Measurements from ENCODE around the gene PPP1R14B.
A peak's percentile ranks its signal among the peaks of the same experiment; 100 is the strongest.

Gene PPP1R14B, protein sequence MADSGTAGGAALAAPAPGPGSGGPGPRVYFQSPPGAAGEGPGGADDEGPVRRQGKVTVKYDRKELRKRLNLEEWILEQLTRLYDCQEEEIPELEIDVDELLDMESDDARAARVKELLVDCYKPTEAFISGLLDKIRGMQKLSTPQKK

DNA sequence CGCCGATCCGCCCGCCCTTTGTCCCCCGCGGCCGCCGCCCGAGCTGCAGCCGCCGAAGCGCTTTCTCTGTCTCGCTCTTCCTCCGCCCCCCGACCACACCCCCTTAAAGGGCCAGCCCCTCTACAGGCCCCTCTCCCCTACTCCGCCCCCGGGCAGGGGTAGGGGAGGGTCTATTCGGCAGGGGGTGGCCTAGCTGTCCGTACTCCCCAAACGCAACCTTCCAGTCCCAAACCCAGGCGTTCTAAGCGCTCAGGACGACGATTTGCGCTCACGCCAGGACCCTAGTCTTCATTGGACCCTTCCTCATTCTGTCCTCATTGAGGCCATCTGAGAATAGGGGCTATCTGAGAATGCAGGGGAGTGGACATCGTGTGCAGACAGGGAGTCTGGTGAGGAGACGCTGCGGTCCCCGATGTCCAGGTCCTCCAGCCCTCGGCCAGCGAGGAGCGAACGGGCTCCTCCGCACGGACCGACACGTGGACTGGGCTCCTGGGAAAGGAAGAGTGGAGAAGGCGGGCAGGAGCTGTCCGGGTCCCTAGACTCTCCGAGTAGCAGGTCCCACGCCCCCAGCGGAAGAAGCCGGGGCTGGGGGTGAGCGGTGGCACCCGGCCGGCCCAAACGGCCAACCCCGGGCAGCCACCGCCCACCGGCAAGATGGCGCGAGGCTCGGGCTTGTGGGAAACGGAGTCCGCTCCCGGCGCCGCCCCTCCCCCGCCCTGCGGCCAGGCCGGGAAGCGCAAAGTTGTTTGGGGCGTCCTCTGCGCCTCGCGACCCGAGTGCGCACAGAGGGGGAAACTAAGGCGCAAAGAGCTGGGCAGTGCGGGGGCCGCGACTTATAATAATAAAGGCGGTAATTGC, at the start of gene PPP1R14B:
PPP1R14B (minus strand) TSS at position 73 of the 858 bp plus-strand sequence. CDS start 270 bp downstream, outside the sequence.
- peak; percentile 76 for DNase-seq

DNA sequence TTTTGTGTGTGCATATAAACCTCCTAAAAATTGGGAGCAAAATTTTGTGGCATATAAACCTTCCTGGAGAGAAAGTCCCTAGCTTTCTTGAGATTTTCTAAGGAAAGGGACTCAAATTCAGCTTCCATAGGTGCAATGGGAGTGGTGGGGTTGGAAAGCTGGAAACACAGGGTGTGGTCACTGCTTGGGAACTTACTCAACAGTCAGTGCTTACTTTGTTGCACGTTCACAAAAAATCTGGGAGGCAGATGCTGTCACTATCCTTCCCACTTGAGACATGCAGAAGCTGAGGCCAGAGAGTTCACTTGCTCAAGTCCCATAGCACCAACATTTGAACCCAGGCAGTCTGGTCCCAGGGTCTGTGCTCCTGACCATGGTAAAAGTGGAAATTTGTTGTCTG, 49.5 kb upstream of the PPP1R14B start:
- DNase-seq = no peak

DNA sequence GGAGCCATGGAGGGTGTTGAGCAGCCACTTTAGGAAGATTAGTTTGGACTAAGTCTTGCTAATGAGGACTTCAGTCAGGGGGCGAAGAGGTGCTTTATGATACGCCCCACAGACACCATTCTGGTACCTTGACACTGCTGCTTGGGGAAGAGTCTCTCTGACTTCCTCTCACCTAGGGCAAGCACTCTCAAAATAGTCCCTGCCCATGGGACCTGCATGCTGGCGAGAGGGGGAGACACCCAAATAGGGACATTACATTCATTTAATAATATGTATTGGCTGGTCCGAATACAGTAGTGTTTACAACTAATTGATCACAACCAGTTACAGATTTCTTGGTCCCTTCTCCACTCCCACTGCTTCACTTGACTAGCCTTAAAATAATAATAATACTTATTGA, 49.0 kb upstream of the PPP1R14B start:
- no peak for DNase-seq

DNA sequence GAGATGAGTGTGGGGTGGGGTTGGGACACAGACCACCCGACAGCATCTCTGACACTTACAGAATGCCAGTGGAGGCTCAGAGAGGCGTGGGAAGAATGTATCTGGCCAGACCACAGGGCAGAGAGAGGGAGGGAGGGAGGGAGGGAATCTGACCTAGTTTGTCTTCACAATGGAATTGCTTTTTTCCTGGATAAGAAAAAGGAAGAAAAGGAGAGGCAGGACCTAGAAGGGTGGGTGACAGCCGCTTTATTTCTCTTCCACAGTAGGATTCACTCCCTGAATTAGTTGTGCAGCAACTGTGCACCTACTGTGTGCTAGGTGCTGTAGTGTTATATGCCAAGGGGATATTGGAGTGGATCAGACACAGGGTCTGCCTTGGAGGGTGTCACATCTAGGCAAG, 48.0 kb upstream of the PPP1R14B start:
- no peak for DNase-seq

DNA sequence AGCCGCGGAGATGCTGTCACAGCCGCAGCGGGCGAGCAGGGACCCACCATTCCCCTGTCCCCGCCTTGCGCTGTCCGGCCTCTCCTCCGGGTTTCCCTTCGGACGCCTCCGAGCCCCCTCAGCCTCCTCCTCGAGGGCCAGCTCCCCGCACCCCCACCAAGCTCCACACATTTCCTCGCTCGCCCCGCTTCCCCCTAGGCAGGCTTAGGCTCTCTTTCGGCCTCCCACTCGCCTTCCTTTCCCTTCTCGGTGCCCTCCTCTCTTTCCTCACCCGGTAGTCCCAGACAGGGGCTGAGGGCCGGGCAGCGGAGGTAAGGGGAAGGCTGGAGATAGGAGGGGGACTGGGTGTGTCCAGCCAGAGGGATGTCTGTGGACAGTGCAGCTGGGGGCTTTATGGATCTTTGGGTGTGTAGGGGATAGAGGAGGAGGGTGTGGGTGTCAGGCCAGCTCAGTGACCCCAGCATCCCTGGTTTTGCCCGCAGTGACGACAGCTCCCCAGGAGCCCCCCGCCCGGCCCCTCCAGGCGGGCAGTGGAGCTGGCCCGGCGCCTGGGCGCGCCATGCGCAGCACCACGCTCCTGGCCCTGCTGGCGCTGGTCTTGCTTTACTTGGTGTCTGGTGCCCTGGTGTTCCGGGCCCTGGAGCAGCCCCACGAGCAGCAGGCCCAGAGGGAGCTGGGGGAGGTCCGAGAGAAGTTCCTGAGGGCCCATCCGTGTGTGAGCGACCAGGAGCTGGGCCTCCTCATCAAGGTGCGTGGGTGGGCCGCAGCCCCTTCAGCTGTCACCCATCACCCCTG, 45.9 kb upstream of the PPP1R14B start:
- DNase-seq = no peak

DNA sequence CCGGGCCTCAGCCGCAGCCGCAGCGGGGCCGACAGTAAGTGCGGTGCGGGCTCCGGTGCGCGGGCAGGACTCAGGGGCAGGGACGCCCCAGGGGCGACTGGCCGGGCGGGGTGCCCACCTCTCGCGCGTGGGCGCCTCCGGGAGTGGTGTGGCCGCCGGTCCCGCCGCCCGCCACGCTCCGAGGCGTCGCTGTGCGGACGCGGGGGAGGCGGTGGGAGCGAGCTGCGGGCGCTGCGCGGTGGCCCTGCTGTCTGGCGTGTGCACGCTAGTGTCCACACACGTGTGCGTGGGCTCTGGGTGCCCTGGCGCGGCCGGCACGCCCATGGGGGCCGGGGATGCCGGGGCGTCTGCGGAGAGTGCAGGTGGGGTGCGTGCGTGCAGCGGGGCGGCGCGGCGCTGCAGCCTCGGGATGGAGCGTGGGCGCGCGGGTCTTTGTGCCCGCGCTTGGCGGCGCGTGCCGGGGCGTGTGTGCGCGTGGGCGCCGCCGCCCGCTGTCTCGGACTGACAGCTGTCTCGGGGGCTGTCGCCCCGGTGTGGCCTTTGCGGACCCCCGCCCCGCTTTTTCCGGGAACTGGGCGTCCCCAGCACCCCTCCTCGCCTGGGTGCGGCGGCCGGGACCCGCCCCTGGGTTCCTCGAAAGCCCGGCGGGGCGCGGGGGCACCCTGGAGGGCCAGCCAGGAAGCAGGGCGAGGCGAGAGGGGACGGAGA, 45.2 kb upstream of the PPP1R14B start:
- no peak for DNase-seq

DNA sequence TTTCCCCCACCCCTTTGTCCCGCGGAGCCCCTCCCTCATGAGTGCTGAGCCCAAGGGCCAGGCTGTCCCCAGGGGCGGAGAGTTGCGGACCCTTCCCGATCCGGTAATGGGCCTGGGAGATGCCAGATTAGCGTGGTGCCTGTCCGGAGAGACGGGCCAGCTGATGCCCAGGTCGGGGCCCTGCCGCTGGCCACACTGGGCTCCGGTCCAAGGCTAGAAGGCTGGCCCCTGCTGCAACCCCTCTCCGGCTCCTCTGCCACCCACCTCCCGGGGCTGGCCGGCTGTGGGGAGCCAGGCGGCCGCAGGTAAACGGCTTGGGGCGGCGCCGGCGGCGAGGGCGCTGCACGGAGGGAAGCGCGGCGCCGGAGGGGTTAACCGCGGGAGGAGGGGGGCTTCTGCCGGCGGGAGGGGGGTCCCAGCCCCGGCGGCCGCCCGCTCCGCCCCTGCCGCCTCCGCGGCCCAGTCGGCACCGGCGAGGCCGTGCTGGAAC, 44.6 kb upstream of the PPP1R14B start, which contains the start of gene KCNK4:
KCNK4 (plus strand) TSS at position 41 of the 490 bp plus-strand sequence. CDS start 1,717 bp downstream, outside the sequence.
- DNase-seq = no peak

DNA sequence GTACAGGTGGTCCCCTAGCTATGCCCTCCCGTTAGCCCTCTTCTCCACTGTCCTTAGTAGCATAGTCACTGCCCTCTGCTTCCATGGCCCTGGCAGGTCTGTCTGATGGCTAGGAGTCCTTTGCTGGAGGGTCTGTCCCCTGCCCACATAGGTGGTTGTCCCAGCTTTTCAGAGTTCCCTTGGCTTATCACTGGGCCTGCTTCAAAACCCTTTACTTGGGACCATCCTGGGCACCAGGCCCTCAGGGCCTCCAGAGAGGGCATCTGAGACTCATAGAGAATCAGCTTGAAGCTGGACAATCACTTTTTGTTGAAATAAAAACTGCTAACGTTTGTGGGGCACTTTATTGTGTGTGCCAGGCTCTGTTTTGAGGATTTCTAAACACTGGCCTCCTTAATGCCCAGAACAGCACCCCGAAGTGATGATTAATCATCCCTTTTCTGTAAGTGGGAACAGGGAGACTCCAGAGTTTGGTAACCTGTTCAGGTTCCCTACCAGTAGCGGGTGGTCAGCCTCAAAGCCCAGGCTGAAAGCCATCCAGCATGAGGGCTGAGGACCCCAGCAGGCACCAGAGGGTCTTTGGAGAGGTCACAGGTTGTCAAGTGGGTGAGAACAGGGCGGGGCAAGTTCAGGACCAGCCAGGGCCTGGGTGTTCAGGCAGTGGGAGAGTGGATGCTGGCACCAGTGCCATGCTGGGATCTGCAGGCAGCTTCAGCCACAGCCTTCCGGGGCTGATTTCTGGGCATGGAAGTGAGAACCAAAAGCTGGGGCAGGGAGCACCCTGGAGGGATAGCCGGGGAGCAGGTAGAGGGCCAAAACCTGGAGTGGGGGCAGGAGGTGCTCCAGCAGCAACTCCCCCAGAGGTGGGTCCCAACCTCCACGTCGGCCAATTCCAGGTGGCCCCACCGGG, 43.9 kb upstream of the PPP1R14B start:
- DNase-seq = no peak

DNA sequence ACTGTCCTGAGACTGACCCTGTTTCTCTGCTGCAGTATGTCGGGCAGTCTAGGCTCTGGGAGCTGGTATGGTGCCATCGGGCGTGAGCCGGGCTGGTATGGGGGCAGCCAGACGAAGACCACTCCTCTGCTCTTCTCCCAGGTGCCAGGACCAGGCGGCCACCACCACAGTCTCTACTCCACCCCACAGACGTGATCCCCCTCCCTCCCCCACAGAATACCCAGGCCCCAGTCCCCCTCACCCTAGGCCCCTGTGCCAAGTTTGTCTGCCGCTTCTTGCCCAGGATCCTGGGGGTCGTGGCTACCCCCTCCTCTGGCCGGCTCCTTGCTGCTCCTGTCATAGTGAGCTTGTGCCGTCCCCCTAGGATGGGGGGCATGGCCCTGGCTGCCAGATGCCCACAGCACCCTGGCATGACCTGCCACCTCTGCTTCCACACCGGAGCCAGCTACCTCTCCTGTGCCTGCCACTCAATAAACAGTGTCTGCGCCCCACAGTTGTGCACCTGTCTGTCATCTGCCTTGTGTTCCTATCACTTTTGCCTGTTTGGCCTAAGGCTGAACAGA, 42.3 kb upstream of the PPP1R14B start:
- no peak for DNase-seq

DNA sequence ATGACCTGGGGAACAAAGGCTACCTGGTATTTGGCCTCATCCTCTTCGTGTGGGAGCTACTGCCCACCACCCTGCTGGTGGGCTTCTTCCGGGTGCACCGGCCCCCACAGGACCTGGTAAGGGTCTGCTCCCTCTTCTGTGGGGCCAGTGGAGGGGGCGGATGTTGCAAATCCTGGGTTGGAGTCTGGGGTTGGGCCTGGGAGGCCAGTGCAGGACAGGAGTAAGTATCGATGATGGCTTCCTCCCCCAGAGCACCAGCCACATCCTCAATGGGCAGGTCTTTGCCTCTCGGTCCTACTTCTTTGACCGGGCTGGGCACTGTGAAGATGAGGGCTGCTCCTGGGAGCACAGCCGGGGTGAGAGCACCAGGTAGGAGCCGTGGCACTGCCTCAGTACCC, 41.6 kb upstream of the PPP1R14B start:
- no peak for DNase-seq

DNA sequence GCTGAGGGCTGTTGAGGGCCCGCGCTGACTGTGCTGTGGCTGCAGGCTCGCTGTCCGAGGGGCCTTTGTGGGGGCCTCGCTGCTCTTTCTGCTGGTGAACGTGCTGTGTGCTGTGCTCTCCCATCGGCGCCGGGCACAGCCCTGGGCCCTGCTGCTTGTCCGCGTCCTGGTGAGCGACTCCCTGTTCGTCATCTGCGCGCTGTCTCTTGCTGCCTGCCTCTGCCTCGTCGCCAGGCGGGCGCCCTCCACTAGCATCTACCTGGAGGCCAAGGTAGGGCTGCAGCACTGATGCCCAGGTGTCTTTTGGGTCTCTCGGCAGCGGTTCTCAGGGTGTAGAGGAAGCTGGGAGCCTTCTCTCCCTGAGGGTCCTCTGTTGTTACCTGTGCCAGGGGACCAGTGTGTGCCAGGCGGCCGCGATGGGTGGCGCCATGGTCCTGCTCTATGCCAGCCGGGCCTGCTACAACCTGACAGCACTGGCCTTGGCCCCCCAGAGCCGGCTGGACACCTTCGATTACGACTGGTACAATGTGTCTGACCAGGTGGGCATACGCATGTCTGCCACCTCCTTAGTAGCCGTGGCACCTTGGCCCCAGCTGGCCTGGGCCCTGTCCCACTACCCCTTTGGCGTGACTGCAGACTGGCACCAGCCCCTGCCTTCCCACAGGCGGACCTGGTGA, 41.1 kb upstream of the PPP1R14B start:
- no peak for DNase-seq

DNA sequence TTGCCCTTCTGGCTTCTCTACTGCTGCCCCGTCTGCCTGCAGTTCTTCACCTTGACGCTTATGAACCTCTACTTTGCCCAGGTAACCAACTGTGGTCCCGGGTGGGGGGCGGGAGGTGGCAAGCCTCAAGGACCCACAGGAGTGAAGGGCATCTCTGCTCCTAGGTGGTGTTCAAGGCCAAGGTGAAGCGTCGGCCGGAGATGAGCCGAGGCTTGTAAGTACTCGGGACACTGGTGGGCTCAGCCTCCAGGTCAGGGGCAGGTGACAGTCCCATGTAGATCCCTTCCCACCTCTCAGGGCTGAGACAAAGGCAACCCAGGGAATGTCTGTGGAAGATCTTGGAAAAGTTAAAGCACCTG, 40.0 kb upstream of the PPP1R14B start:
- no peak for DNase-seq

DNA sequence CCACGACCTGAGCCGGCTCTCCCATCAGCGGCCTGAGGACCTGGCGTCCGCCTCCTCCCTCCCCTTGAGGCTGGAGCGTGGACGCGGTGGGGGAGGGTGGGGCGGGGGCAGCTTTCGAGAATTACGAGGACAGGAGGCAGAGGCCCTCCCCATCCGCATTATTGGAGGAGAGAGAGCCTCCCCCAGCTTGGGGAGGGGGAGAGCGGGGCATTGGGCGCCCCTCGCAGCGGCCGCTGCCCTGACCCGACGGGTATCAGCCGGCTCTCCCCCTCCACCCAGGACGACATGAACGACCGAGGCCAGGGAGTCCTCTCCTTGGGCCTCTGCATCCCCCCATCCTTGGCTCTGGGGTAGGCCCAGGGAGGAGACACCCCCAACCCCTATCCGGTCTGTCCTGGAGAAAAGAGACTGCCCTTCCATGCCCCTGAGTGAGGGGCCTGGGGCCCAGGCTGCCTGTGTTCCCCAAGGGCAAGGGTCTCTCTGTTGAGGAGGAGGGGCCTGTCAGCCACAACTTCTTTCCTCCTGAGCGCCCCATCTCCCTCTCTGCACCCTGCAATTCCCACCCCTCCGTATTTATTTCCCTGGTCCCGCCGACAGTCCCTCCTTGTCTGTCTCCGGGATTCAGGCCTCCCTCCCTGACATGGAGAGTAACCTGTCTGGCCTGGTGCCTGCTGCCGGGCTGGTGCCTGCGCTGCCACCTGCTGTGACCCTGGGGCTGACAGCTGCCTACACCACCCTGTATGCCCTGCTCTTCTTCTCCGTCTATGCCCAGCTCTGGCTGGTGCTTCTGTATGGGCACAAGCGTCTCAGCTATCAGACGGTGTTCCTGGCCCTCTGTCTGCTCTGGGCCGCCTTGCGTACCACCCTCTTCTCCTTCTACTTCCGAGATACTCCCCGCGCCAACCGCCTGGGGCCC, 39.4 kb upstream of the PPP1R14B start:
- DNase-seq = no peak

DNA sequence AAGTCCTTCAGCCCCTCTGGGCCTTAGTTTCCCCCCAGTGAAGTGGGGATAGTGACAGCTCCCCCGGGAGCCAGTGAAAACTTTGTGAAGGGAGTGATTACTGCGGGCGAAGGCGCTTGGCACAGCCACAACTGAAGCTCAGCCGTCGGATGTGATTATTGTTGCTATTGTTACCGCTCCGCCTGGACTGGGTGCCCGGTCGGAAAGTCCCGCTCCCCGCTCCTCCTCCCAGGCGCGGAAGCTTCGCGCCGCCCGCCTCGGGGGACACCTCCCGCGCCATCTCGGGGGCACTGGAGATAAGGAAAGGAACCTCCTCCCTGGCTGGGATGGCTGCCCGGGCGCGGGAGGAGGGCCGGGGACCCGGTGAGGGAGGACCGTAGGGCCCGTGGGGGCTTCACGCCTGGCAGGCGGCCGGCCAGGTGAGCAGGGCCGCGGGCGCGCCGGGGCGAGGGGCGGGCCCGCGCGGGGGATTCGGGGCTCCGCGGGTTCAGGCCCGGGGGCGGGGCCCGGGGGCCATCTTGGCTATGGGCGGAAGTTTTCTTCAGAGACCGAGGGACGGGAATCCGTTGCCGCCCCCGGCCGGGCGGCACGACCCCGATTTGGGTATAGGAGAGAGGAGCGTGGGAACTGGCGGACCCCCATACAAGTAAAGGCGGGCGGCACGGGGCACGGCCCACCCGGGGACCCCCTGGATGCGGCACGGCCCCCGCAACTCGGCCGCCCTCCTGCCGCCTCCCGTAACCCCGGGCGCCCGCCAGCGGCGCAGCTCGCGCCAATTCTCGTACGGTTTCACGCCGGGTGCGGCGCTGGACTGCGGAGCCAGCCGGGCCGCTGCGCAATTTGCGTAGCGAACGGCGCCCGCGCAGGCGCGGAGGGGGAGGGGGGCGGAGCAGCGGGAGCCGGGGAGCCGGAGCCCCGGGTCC, 38.5 kb upstream of the PPP1R14B start, which contains the start of gene GPR137:
GPR137 (plus strand) TSS at position 887 of the 923 bp plus-strand sequence. CDS start 677 bp downstream, outside the sequence.
- peak; percentile 89 for DNase-seq

DNA sequence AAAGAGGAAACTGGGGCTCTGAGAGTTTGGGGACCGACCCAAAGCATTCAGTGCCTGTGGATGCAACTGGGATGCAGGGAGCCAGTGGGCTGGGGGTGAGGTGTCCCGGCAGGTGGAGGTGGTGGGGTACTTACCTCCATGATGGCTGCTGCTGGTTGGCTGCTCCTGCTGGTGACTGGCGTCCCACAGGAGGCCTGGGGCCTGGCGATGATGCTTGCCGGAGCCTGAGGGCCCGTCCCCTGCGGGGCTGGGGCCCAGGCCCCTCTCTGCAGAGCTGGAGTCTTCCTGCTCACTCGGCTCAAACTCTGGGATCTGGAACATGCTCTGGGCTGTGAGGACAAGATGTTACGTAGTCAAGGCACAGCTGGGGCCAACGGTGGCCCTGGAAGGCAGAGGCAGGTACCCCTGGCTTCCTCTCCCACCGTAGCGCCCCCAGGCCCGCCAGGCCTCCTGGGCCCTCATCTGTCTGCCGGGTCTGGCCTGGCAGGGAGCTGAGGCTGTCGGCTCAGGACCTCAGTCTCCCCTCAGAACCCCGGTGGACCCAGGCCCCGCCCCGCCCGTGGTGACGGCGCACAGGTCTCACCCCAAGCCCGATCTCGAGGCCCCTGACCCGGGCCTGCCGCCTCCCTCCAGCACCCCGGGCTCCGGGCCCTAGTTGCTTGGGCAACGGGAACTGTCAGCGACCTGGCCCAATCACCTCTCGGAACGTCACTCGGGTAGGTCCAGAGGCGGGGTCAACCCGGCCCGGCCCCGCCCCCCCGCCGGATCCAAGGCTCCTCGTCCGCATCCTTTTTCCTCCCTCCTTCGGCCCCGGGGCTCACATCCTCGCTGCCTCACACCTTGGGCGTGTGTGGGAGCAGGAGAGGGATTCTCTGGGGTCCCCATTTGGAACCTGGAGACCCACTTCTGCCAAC, 37.6 kb upstream of the PPP1R14B start, which contains the start of gene BAD:
BAD (minus strand) TSS at position 618 of the 914 bp plus-strand sequence; CDS start at position 321, 297 bp downstream.
- peak; percentile 92 for DNase-seq

DNA sequence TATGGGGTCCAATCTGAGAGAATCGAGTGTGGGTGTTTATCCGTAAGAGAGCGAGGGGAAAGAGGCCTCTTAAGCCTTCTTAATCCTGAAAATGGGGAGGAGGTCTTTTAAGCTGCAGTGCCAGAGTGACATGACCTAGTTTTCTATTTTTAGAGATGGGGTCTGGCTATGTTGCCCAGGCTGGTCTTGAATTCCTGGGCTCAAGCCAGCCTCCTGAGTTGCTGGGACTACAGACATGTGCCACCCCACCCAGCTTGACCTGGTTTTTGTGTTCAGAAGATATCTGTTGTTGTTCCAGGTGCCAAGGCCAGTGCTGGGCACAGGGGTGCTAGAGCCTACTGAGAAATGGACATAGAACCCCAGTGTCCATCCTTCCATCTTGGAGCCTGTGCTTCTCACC, 36.3 kb upstream of the PPP1R14B start:
- no peak for DNase-seq
